ENCODE results near the gene ZNF793. TPM values are rescaled to one million over a fixed set of nuclear protein-coding genes. Genes with fewer than 3 reads are reported as not detected.

Gene ZNF793
- total RNA-seq (2014; rRNA removed; shearing (Covaris generic)) (0.25 and 0.44 TPM in 2 replicates), total RNA-seq (2022) (0.53 and 0.77 TPM in 2 replicates), Bru-seq, nascent RNA (percentile 24 among the genes with signal in this experiment), BruChase-seq, experiment 1, labeled RNA remaining after a 6-hour chase (percentile 16 among the genes with signal in this experiment), BruChase-seq, experiment 2, labeled RNA remaining after a 2-hour chase (percentile 21 among the genes with signal in this experiment)
- long read RNA-seq = 0 reads

GRCh38 chr19:37506387-37507166 lies at the start of gene ZNF793:
ZNF793 (plus strand) TSS chr19:37506939; CDS start chr19:37523440, 16,501 bp downstream.
- peak within 1 kb of the TSS; percentile 51 for H3K4me3 ChIP-seq (ENCODE audit: low read depth, low read length, poor library complexity, severe bottlenecking)
- no peaks in the 10 kb centered on the region for H3K9me3 ChIP-seq (ENCODE audit: low read length)
- H2AFZ ChIP-seq (ENCODE audit: low read length) = peak within 1 kb of the TSS; percentile 73
- peak within 1 kb of the TSS; percentile 54 for H3K4me2 ChIP-seq (ENCODE audit: low read length)
- POLR2A ChIA-PET = no interaction called here
- DNase-seq (ENCODE audit: low spot score) = peak; percentile 5
- H3K27ac ChIP-seq (ENCODE audit: low read depth, low read length, poor library complexity, severe bottlenecking) = no peak within 1 kb of the TSS
- no peaks in the 10 kb centered on the region for H3K4me1 ChIP-seq (ENCODE audit: insufficient read depth, low read length, poor library complexity, severe bottlenecking)
- H3K36me3 ChIP-seq (ENCODE audit: insufficient read depth, low read length) = no peaks in the 10 kb centered on the region
- no peak for TF ChIP-seq CTCF (conservative IDR thresholded peaks at IDR 0.05; ENCODE audit: low read length)
- TF ChIP-seq EZH2phosphoT487 (IDR thresholded peaks at IDR 0.05; ENCODE audit: borderline replicate concordance, low read depth, low read length) = no peak
- no peaks in the 10 kb centered on the region for H4K20me1 ChIP-seq (ENCODE audit: insufficient read depth, low read length)
- intact Hi-C loops (cut with micrococcal nuclease; ENCODE audit: unreplicated experiment) = no loop called here
- no peaks in the 10 kb centered on the region for H3K79me2 ChIP-seq (ENCODE audit: insufficient read depth, low read depth, low read length)
- H3K9me2 ChIP-seq (ENCODE audit: insufficient read depth, low read length) = no peaks in the 10 kb centered on the region
- CTCF ChIA-PET (ENCODE audit: unreplicated experiment) = no interaction called here
- BruUV-seq (replicated peaks) = no TSS peak

DNA sequence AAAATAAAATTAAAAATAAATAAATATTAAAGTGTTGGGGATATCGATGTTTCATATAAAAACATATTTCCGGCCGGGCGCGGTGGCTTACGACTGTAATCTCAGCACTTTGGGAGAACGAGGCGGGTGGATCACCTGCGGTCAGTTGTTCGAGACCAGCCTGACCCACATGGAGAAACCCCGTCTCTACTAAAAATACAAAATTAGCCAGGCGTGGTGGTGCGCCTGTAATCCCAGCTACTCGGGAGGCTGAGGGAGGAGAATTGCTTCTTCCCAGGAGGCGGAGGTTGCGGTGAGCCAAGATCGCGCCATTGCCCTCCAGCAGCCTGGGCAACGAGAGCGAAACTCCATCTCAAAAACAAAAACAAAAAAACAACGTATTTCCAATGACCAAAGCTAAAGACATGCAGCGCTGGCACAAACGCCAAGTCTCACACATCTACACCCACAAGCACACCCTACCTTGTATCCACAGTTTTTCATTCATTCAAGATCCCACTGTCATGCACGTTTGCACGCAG lies 40.4 kb upstream of the ZNF793 start:
- Histone ChIP-seq H3K4me1 (ENCODE audit: insufficient read depth, low read length, poor library complexity, severe bottlenecking) (peaks cover 16% of the 10 kb centered on the region), H3K4me3 (ENCODE audit: low read depth, low read length, poor library complexity, severe bottlenecking) (peak overlapping the region; percentile 78), H3K9me2 (ENCODE audit: insufficient read depth, low read length) (no peaks in the 10 kb centered on the region), H3K9me3 (ENCODE audit: low read length) (peaks cover 25% of the 10 kb centered on the region), H2AFZ (ENCODE audit: low read length) (peak overlapping the region; percentile 97), H3K4me2 (ENCODE audit: low read length) (peak overlapping the region; percentile 66), H3K36me3 (ENCODE audit: insufficient read depth, low read length) (peaks cover 43% of the 10 kb centered on the region), H4K20me1 (ENCODE audit: insufficient read depth, low read length) (no peaks in the 10 kb centered on the region), H3K79me2 (ENCODE audit: insufficient read depth, low read depth, low read length) (peaks cover 12% of the 10 kb centered on the region; the same call in 1 of the 2 replicates), H3K27ac (ENCODE audit: low read depth, low read length, poor library complexity, severe bottlenecking) (peak overlapping the region; percentile 81)
- DNase-seq (ENCODE audit: low spot score) = no peak
- POLR2A ChIA-PET = interaction anchor here (0.5 kb wide), 1 partner anchor 305 kb away, joined by 3 read pairs; no protein-coding TSS in a partner anchor
- no peak for TF ChIP-seq EZH2phosphoT487 (IDR thresholded peaks at IDR 0.05; ENCODE audit: borderline replicate concordance, low read depth, low read length)
- TF ChIP-seq CTCF (conservative IDR thresholded peaks at IDR 0.05; ENCODE audit: low read length) = no peak
- CTCF ChIA-PET (ENCODE audit: unreplicated experiment) = interaction anchor here (0.6 kb wide), 1 partner anchor 525 kb away, joined by 3 read pairs; no protein-coding TSS in a partner anchor
- TSS peak; percentile 46 for BruUV-seq (replicated peaks)
- intact Hi-C loops (cut with micrococcal nuclease; ENCODE audit: unreplicated experiment) = loop anchor here (5.0 to 10.0 kb wide), 6 partner anchors 126 to 1252 kb away; partner anchors contain the start of genes ZNF146, ZNF420, ZNF529 and ZNF540

Measured in OCI-LY7 (cell line).